Inferior parietal cortex (tissue), 1 donor: ENCODE results near the gene TDRD12.
"Not testable (repeated sequence)": the region's sequence is repeated elsewhere in the genome, so short reads cannot be mapped to it uniquely, and the experiment has no call there.

Experiments used
- DNase-seq: peaks from one replicate; pipeline ENCODE4 v3.0.0-alpha.2; 2016; ENCODE audit errors: extremely low spot score

Gene TDRD12

GRCh38 chr19:32693151-32694108 is 26.1 kb upstream of the TDRD12 start:
- DNase-seq, result not testable (repeated sequence)

- DNase-seq, result not testable (repeated sequence)
Observed at GRCh38 chr19:32694316-32694715, 25.3 kb upstream of the TDRD12 start.

GRCh38 chr19:32694851-32695250 is 24.7 kb upstream of the TDRD12 start:
- not testable (repeated sequence) for DNase-seq

GRCh38 chr19:32695506-32695905 is 24.1 kb upstream of the TDRD12 start:
- not testable (repeated sequence) for DNase-seq

- DNase-seq, result not testable (repeated sequence)
Observed at GRCh38 chr19:32696771-32697170, 22.8 kb upstream of the TDRD12 start.

GRCh38 chr19:32700129-32700528 is 19.4 kb upstream of the TDRD12 start:
- not testable (repeated sequence) for DNase-seq

GRCh38 chr19:32702010-32702409 is 17.6 kb upstream of the TDRD12 start:
- DNase-seq, result no peak

GRCh38 chr19:32704006-32704405 is 15.6 kb upstream of the TDRD12 start:
- DNase-seq, result not testable (repeated sequence)

GRCh38 chr19:32708457-32708856 is 11.1 kb upstream of the TDRD12 start:
- no peak for DNase-seq

- DNase-seq, result no peak
Observed at GRCh38 chr19:32709032-32709431, 10.5 kb upstream of the TDRD12 start.

- DNase-seq, result no peak
Observed at GRCh38 chr19:32711747-32712146, 7.8 kb upstream of the TDRD12 start.

GRCh38 chr19:32716203-32716602 is 3.4 kb upstream of the TDRD12 start:
- DNase-seq, result not testable (repeated sequence)

GRCh38 chr19:32717496-32717895 is 2.1 kb upstream of the TDRD12 start:
- DNase-seq, result no peak

GRCh38 chr19:32718286-32718685 is 1.3 kb upstream of the TDRD12 start:
- DNase-seq, result no peak

GRCh38 chr19:32720216-32720935 is 809 bp downstream of the TDRD12 start:
- no peak for DNase-seq

GRCh38 chr19:32720936-32721250 is 1.3 kb downstream of the TDRD12 start:
- DNase-seq, result no peak

- DNase-seq, result no peak
Observed at GRCh38 chr19:32735936-32736335, 16.4 kb downstream of the TDRD12 start.

- DNase-seq, result no peak
Observed at GRCh38 chr19:32743021-32743420, 23.5 kb downstream of the TDRD12 start.

- no peak for DNase-seq
Observed at GRCh38 chr19:32743447-32743846, 23.9 kb downstream of the TDRD12 start.

GRCh38 chr19:32744555-32745325 is 25.2 kb downstream of the TDRD12 start:
- DNase-seq, result no peak

- not testable (repeated sequence) for DNase-seq
Observed at GRCh38 chr19:32745594-32746251, 26.2 kb downstream of the TDRD12 start.
